BE2C (cell line): Measurements from ENCODE around the gene STK32C.
"Not testable (repeated sequence)": the region's sequence is repeated elsewhere in the genome, so short reads cannot be mapped to it uniquely, and the experiment has no call there.

Experiments used
- DNase-seq: peaks from one replicate; pipeline ENCODE4 v3.0.0-alpha.2; 2020
- H3K27me3 ChIP-seq: fragments of 250-450 bp; sonication (Bioruptor Pico); 2 replicates; pipeline ENCODE4 v1.5.1; 2020; ENCODE audit warnings: mild to moderate bottlenecking
- H3K36me3 ChIP-seq: fragments of 250-450 bp; sonication (Bioruptor Pico); 2 replicates; pipeline ENCODE4 v1.5.1; 2020; ENCODE audit warnings: mild to moderate bottlenecking
- H3K4me1 ChIP-seq: fragments of 250-450 bp; sonication (Bioruptor Pico); 2 replicates; pipeline ENCODE4 v1.5.1; 2020
- H3K4me3 ChIP-seq: 2 replicates; pipeline ENCODE4 v1.5.1; 2011; ENCODE audit warnings: low read depth, low read length
- H3K9me3 ChIP-seq: fragments of 250-450 bp; sonication (Bioruptor Pico); 2 replicates; pipeline ENCODE4 v1.5.1; 2020
- TF ChIP-seq, protein P1 (sequence below): IDR thresholded peaks from 2 replicates; pipeline ENCODE4 v1.5.1; 2012; ENCODE audit warnings: mild to moderate bottlenecking, low read depth, low read length

Gene STK32C

DNA sequence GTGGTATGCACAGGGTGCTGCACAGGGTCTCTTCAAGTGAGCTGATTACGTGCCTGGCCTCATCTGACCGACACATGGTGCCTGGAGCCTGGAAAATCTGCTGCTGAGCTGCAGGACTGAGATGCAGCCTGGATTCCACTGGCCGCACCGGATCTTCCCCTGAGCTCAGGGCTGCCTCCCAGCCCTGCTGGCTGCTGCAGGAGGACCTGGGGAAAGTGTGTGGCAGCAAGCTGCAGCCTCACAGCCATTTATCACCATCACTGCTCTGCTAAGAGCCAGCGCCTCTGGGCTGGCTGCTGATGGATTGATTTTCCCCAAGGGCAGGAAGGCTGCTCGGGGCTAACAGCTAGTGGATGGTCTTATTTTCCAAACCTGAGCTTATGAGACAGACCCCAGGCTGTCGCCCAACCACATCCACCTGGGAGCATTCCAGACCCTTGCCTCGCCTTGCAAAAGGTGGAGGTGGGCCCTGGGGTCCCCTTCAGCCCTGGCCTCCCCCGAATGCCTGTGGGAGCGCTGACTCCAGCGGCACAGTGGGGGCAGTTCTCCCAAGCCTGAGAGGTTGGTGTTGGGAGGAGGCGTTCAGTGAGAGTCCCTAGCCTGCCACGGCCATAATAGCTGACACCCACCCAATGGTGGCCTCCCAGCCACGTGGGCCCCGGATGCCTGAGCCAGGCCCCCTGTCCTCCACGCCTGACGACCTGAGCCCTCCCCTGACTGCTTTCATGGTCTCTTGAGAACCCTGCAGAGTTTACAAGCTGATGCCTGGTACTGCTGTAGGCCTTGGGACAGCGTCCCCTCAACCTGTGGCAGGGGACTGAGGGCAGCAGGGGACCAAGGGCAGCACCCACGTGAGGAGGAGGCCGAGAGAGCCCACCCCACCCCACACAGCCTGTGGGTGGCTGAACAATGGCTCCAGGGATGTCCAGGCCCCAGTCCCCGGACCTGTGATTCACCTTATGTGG lies 38.2 kb downstream of the STK32C start:
- TF ChIP-seq, protein P1, sequence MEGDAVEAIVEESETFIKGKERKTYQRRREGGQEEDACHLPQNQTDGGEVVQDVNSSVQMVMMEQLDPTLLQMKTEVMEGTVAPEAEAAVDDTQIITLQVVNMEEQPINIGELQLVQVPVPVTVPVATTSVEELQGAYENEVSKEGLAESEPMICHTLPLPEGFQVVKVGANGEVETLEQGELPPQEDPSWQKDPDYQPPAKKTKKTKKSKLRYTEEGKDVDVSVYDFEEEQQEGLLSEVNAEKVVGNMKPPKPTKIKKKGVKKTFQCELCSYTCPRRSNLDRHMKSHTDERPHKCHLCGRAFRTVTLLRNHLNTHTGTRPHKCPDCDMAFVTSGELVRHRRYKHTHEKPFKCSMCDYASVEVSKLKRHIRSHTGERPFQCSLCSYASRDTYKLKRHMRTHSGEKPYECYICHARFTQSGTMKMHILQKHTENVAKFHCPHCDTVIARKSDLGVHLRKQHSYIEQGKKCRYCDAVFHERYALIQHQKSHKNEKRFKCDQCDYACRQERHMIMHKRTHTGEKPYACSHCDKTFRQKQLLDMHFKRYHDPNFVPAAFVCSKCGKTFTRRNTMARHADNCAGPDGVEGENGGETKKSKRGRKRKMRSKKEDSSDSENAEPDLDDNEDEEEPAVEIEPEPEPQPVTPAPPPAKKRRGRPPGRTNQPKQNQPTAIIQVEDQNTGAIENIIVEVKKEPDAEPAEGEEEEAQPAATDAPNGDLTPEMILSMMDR: no peak
- Histone ChIP-seq H3K4me3 (no peak overlapping the region), H3K27me3 (no peaks in the 10 kb centered on the region), H3K9me3 (no peaks in the 10 kb centered on the region), H3K36me3 (no peaks in the 10 kb centered on the region), H3K4me1 (no peaks in the 10 kb centered on the region)
- DNase-seq: peak; percentile 26

DNA sequence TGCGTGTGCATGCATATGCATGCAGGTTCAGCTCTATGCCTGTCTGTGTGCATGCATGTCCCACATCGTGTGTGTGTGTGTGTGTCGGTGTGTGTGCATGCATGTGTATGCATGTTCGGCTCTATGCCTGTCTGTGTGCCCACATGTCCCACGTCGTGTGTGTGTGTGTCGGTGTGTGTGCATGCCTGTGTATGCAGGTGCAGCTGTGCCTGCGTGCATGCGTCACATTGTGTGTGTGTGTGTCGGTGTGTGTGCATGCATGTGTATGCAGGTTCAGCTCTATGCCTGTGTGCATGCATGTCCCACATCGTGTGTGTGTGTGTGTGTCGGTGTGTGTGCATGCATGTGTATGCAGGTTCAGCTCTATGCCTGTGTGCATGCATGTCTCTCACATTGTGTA lies 39.8 kb downstream of the STK32C start:
- H3K4me1 ChIP-seq, H3K27me3 ChIP-seq, DNase-seq, H3K9me3 ChIP-seq, H3K36me3 ChIP-seq, H3K4me3 ChIP-seq: not testable (repeated sequence)

DNA sequence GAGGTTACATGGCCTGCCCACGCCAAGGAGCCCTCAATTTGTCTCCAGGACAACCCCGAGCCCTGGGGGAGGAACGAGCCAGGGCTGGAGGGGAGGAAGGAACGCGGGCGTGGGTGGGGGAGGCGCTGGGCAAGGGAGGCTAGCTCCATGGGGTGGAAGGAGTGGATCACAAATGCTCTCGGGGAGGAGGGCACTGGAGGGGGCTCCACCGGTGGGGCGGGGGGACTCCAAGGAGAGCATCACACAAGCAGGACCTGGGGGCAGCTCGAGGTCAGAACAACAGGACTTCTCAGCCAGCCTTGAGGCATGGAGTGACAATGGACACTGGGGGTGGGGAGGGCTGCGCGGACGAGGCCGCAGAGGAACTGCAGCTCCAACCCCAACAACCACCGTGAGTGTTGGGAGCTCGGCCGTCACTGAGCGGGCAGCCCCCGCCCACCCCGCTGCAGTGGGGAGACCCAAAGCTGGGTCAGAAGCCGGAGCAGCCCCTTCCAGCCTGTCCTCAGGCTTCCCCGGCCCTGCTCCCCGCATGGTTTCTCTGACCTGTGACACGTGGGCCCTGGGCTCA lies 41.1 kb downstream of the STK32C start:
- H3K4me1 ChIP-seq: no peaks in the 10 kb centered on the region
- peak; percentile 2 for DNase-seq
- no peaks in the 10 kb centered on the region for H3K9me3 ChIP-seq
- no peaks in the 10 kb centered on the region for H3K36me3 ChIP-seq
- no peak overlapping the region for H3K4me3 ChIP-seq
- H3K27me3 ChIP-seq: no peaks in the 10 kb centered on the region
- TF ChIP-seq, protein P1: no peak

DNA sequence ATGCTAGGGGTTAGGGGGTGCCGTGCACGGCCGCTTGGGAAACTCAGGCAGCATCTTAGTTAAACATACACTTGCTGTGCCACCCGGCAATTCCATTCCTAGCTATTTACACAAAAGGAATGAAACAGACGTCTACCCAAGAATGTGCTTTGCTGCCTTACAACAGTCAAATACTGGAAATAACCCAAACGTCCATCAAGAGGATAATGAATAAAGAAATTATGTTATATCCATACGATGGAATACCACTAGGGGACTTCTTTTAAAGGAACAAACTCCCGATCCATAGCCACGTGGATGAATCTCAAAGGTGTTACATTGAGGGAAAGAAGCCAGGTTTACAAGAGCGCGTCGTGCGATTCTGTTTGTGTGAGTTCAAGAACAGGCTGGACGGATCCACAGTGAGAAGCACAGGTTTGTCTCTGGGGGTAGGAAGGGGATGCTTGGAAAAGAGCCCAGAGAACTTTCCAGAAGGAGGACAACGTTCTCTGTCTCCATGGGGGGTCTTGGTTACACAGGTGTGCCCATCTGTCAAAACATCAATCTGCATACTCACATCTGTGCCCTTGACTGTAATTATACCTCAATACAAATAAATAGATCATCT lies 41.8 kb downstream of the STK32C start:
- TF ChIP-seq, protein P1: no peak
- H3K4me1 ChIP-seq: no peaks in the 10 kb centered on the region
- no peaks in the 10 kb centered on the region for H3K9me3 ChIP-seq
- no peaks in the 10 kb centered on the region for H3K36me3 ChIP-seq
- H3K27me3 ChIP-seq: no peaks in the 10 kb centered on the region
- no peak for DNase-seq
- no peak overlapping the region for H3K4me3 ChIP-seq

DNA sequence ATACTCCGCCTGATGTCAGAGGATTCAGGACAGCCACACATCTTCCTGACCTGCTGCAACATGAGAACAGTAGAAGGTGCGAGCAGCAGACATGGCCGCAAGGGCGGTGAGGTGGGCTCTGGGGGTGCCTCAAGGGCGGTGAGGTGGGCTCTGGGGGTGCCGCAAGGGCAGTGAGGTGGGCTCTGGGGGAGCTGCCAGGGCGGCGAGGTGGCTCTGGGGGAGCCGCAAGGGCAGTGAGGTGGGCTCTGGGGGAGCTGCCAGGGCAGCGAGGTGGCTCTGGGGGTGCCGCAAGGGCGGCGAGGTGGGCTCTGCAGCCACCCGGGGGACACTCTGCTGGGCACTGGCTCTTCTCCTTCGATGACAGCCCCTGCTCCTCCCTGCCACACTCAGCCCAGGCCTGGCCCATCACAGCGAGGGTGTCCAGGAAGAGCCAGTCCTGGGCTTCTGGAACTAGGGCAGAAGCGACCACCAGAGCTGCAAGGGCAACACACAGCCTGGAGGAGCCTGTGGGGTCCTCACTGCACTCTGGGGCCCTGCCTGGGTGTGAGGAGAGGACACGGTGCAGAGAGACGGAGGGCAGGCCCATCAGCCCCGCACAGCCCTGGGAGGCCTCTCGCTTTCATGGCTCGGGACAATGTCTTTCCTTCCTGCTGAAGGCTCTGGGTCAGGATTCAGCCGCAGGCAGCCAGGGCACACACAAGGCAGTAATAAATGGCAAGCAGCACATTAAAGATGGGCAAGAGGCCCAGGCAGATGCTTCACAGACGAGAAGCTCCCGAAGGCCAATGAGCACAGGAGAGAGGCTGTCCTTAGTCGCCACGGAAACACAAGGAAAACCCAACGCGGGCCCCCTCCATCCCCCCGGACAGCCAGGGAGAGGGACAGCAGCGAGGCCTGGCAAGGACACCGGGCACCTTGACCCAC lies 42.5 kb downstream of the STK32C start:
- H3K4me1 ChIP-seq: no peaks in the 10 kb centered on the region
- H3K36me3 ChIP-seq: no peaks in the 10 kb centered on the region
- H3K9me3 ChIP-seq: no peaks in the 10 kb centered on the region
- H3K4me3 ChIP-seq: no peak overlapping the region
- TF ChIP-seq, protein P1: no peak
- no peaks in the 10 kb centered on the region for H3K27me3 ChIP-seq
- no peak for DNase-seq

DNA sequence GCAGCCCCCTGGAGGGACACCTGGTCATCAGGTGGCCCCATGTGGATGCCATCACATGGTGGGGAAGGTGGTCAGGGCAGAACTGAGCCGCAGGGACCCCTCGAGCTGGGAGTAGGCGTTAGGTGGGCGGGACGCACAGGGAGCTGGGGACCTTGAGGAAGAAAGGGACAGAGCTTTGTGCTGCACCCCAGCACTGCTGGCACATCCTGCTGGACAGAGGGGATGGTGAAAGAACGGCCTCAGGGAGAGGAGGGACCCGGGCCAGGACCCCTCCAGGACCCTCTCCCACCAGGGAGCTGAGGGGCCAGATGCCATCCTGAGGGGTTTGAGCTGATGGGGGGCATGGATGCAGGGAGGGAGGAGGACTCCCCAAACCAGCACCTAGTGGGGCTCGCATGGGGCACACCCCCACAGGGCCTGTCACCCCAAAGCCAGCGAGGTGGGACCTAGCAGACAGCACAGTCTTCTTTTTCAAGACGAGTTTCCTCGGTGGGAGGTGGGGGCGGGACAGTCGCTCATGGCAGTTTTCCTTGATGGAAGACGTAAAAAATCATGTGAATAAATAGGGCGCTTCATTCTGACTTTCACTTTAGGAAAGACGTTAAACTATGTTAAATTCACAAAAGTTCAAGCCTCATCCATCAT lies 43.3 kb downstream of the STK32C start:
- H3K9me3 ChIP-seq: no peaks in the 10 kb centered on the region
- no peaks in the 10 kb centered on the region for H3K36me3 ChIP-seq
- TF ChIP-seq, protein P1: no peak
- H3K4me1 ChIP-seq: no peaks in the 10 kb centered on the region
- DNase-seq: no peak
- no peaks in the 10 kb centered on the region for H3K27me3 ChIP-seq
- H3K4me3 ChIP-seq: no peak overlapping the region
